GM12892 (cell line): ENCODE measurements around the gene KIF20B.

Experiments
- POLR2A ChIP-seq: IDR thresholded peaks from 2 replicates; pipeline ENCODE4 v1.6.1; 2011; ENCODE audit warnings: low read depth, low read length, control low read depth
- POLR2AphosphoS5 ChIP-seq: IDR thresholded peaks from 2 replicates; pipeline ENCODE4 v1.6.1; 2011; ENCODE audit warnings: low read depth, low read length, control low read depth
- TAF1 ChIP-seq: IDR thresholded peaks from 2 replicates; pipeline ENCODE4 v1.6.1; 2011; ENCODE audit warnings: low read depth, mild to moderate bottlenecking, control low read depth, low read length, borderline replicate concordance

DNA sequence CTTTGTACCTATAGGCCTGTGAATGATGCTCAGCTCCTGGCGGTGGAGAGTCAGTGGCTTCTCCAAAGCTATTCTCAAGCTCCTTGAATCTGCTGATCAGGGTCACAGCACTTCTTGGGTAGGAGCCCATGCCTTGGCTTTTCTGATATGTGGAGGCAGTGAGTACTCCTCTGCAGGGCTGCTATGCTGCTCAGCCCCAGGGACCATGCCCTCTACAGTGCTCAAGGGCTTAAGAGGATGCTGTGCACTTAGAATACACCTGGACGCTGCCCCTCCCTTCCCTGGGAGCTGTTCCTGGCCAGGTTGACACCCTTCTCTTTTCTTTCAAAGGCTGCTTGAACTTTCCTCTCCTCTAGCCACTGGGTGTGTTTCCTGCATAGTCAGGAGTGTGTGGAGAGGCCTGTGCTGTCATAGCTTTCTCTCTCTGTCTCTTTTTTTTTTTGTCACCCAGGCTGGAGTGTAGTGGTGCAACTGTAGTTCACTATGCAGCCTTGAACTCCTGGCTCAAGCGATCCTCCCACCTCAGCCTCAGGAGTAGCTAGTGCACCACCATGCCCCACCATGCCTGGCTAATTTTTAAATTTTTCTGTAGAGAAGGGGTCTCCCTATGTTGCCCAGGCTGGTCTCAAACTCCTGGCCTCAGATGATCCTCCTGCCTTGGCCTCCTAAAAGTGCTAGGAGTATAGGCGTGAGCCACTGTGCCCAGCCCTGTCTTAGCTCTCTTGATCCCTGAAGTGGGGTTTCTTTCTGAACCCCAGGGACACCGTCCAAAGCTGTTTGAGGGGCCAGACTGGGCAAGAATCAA, 113.9 kb downstream of the KIF20B start:
- TF ChIP-seq POLR2A (no peak), POLR2AphosphoS5 (no peak), TAF1 (no peak)
